TTC549 (cell line): ENCODE data around the gene RAB11B.
"Not testable (repeated sequence)": the region's sequence is repeated elsewhere in the genome, so short reads cannot be mapped to it uniquely, and the experiment has no call there.

ENCODE experiments used
- FAIRE-seq: peaks from 2 replicates; lab custom pipeline; 2012; peaks lifted over from hg19 to GRCh38; lab: Jason Lieb, UNC

RAB11B gene

GRCh38 chr19:8429826-8430225 lies 39.7 kb downstream of the RAB11B start:
- no peak for FAIRE-seq

- FAIRE-seq: no peak
These were observed 40.5 kb downstream of the RAB11B start for GRCh38 chr19:8430650-8431049.

GRCh38 chr19:8438236-8438635 lies 48.1 kb downstream of the RAB11B start:
- FAIRE-seq: no peak

GRCh38 chr19:8441725-8442544 lies 51.8 kb downstream of the RAB11B start:
- no peak for FAIRE-seq

GRCh38 chr19:8444140-8444676 lies 54.0 kb downstream of the RAB11B start:
- not testable (repeated sequence) for FAIRE-seq

GRCh38 chr19:8444677-8445487 lies 54.7 kb downstream of the RAB11B start, which contains the start of gene HNRNPM:
HNRNPM (plus strand) TSS chr19:8444975; CDS start chr19:8444999, 24 bp downstream.
- FAIRE-seq: no peak

GRCh38 chr19:8445488-8446001 lies 55.4 kb downstream of the RAB11B start:
- FAIRE-seq: no peak

GRCh38 chr19:8446061-8446709 lies 56.0 kb downstream of the RAB11B start:
- no peak for FAIRE-seq

GRCh38 chr19:8449830-8450229 lies 59.7 kb downstream of the RAB11B start:
- FAIRE-seq: no peak

- no peak for FAIRE-seq
These were observed 61.2 kb downstream of the RAB11B start for GRCh38 chr19:8451377-8451776.

- no peak for FAIRE-seq
These were observed 61.7 kb downstream of the RAB11B start for GRCh38 chr19:8451885-8452284.

GRCh38 chr19:8452446-8453123 lies 62.4 kb downstream of the RAB11B start:
- no peak for FAIRE-seq

- FAIRE-seq: no peak
These were observed 63.5 kb downstream of the RAB11B start for GRCh38 chr19:8453616-8454015.
